ENCODE measurements around the gene ABCF2. TPM values are rescaled to one million over a fixed set of nuclear protein-coding genes. Genes with fewer than 3 reads are reported as not detected.

The ABCF2 gene
- total and polyA plus RNA-seq, 2 of the 13 experiments (the other 11 are each of a cell fraction or from before 2014, with no cell fraction given), result 16.3 to 42.5 TPM

GRCh38 chr7:151241755-151242096 is 14.7 kb upstream of the ABCF2 start:
- ATAC-seq, result no peak
- DNase-seq (ENCODE audit: low spot score), result no peak
- intact Hi-C loops (cut with micrococcal nuclease; ENCODE audit: unreplicated experiment) (loop anchor here (10.0 kb wide), 1 partner anchor 157 kb away; the partner anchor contains the start of genes AGAP3, FASTK and TMUB1), in situ Hi-C loops (cut with HindIII; ENCODE audit: extremely low pct_ligation_motif_present, low pct_unique_long_range_greater_than_20kb) (no loop called here)
- H3K27ac ChIP-seq (ENCODE audit: extremely low read length, insufficient read depth, low read length), result no peak overlapping the region
- H3K4me3 ChIP-seq (replicated peaks in 1 of 3; ENCODE audit: insufficient read depth in 1 of 3, low read depth in 2 of 3, low read length in 3 of 3), result no peak overlapping the region
- peaks cover under 1 to 19% of the 10 kb centered on the region in 2 experiments; a peak in 3 of 5 replicates for H3K27me3 ChIP-seq (ENCODE audit: control insufficient read depth in 1 of 2, insufficient read depth in 2 of 2, low read length in 2 of 2)
- no peaks in the 10 kb centered on the region for H3K9me3 ChIP-seq (ENCODE audit: low read length)
- no peak overlapping the region for H3K9ac ChIP-seq (ENCODE audit: insufficient read depth, low read depth, low read length)
- no peak for TF ChIP-seq NONO (IDR thresholded peaks at IDR 0.05)
- TF ChIP-seq NONO (CRISPR knock-in tag; conservative IDR thresholded peaks at IDR 0.05), result no peak
- TF ChIP-seq ZNF512 (CRISPR knock-in tag; IDR thresholded peaks at IDR 0.05), result no peak
- no peak for TF ChIP-seq ZNF816 (CRISPR knock-in tag; IDR thresholded peaks at IDR 0.05; ENCODE audit: borderline replicate concordance)
- no peak for TF ChIP-seq GABPB1 (CRISPR knock-in tag; IDR thresholded peaks at IDR 0.05)
- TF ChIP-seq ZBTB37 (CRISPR knock-in tag; IDR thresholded peaks at IDR 0.05), result no peak
- peak; percentile 81 for TF ChIP-seq AGO2 (optimal IDR thresholded peaks at IDR 0.05; ENCODE audit: low read depth, low read length)
- TF ChIP-seq NFIB (CRISPR knock-in tag; IDR thresholded peaks at IDR 0.05; ENCODE audit: borderline replicate concordance), result no peak
- no peak for TF ChIP-seq MTF2 (CRISPR knock-in tag; IDR thresholded peaks at IDR 0.05; ENCODE audit: borderline replicate concordance)
- no peak for TF ChIP-seq ZNF547 (CRISPR knock-in tag; IDR thresholded peaks at IDR 0.05)
- no peak for TF ChIP-seq THAP8 (CRISPR knock-in tag; IDR thresholded peaks at IDR 0.05; ENCODE audit: borderline replicate concordance)
- TF ChIP-seq ZNF75D (CRISPR knock-in tag; IDR thresholded peaks at IDR 0.05; ENCODE audit: borderline replicate concordance), result no peak
- no peak for TF ChIP-seq TRIM24 (CRISPR knock-in tag; IDR thresholded peaks at IDR 0.05)
- TF ChIP-seq ZNF282 (IDR thresholded peaks at IDR 0.05; ENCODE audit: partially characterized antibody), result no peak
- TF ChIP-seq NFE2L2 (IDR thresholded peaks at IDR 0.05; ENCODE audit: low read length), result no peak
- TF ChIP-seq ZFP91 (CRISPR knock-in tag; IDR thresholded peaks at IDR 0.05; ENCODE audit: borderline replicate concordance), result 0 out of 2 replicates have a peak, but pooled peaks have one; percentile 1
- TF ChIP-seq ZNF3 (CRISPR knock-in tag; IDR thresholded peaks at IDR 0.05), result no peak
- no peak for TF ChIP-seq ZNF251 (CRISPR knock-in tag; IDR thresholded peaks at IDR 0.05)
- TF ChIP-seq ZNF503 (CRISPR knock-in tag; IDR thresholded peaks at IDR 0.05), result no peak
- H2AFZ ChIP-seq (ENCODE audit: low read length), result no peak overlapping the region
- no TSS peak for BruUV-seq (replicated peaks)
- no peak overlapping the region for H3K4me2 ChIP-seq (ENCODE audit: low read depth, low read length)
- FAIRE-seq, result no peak
- no peaks in the 10 kb centered on the region for H3K79me2 ChIP-seq (ENCODE audit: insufficient read depth, low read length)
- peaks cover 2 to 13% of the 10 kb centered on the region in 2 experiments; a peak in 3 of 5 replicates for H3K36me3 ChIP-seq (replicated peaks in 1 of 2; ENCODE audit: control insufficient read depth in 1 of 2, insufficient read depth in 2 of 2, low read length in 2 of 2)
- WGBS (ENCODE audit: low lambda C conversion rate), result no CpG with 5 or more reads among the region's 9 CpGs
- peaks cover 49% of the 10 kb centered on the region for H3K4me1 ChIP-seq (ENCODE audit: insufficient read depth, low read length)
- no peaks in the 10 kb centered on the region for H4K20me1 ChIP-seq (ENCODE audit: insufficient read depth, low read length)
- POLR2A ChIA-PET, result interaction anchor here (1.8 kb wide), 1 partner anchor 9 kb away, joined by 5 read pairs; the partner anchor contains the start of gene CHPF2
- CTCF ChIA-PET (ENCODE audit: low intra/inter-chr PET ratio, low total read pairs), result no interaction called here
